M059J (cell line): ENCODE results near the gene RHEX. TPM values are rescaled to one million over a fixed set of nuclear protein-coding genes. Genes with fewer than 3 reads are reported as not detected.

ENCODE experiments used
- DNase-seq: peaks from one replicate; pipeline ENCODE4 v3.0.0-alpha.2; 2012; ENCODE audit warnings: low read depth
- total RNA-seq: library from RNA; depleted of rRNA; stranded (reverse); fragments of >200 nt; shearing (Covaris generic); gene quantifications from 2 replicates; pipeline ENCODE4 v1.2.3, GENCODE V29; 2014

The RHEX gene
- total RNA-seq, 1 experiment from 2014 or later, result not detected

DNA sequence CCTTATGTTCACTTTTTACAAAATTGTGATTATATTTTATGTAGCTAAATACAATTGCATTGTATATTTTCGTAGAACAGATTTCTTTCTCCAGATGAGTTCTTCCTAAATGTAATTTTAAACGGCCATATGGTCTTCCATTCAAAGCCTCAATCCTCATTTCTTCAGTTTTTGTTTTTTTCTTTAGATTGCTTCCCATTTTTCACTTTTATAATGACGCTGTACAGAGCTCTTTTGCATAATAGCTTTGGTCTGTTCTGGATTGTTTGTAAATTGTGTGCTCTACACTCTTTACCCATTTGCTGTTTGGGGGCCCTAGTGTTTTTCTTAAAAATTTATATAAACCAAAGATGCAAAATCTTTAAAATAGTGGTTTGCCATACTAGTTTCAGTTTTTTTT is 36.4 kb downstream of the RHEX start:
- no peak for DNase-seq

- no peak for DNase-seq
Observed at GRCh38 chr1:206094024-206094423, 41.1 kb downstream of the RHEX start.

DNA sequence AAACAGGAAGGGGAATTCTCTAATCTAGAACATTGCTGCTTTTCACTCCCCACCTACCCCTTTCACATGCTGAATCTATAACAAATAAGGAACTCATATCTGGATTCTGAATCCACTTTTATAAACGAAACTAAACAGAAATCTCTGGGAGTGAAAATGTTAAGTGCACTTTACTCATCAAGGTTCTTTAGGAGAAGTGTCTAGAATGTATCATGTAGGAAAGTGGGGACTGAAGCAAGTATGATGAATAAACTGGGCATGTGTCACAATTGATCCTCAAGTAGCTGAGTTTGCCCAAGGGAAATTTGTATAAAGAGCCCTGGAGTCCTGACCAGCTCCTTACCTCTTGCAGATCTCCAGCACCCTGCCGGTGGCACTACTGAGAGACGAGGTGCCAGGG is 44.4 kb downstream of the RHEX start:
- no peak for DNase-seq

- DNase-seq, result no peak
Observed at GRCh38 chr1:206098242-206098919, 45.4 kb downstream of the RHEX start.

- no peak for DNase-seq
Observed at GRCh38 chr1:206100226-206100815, 47.3 kb downstream of the RHEX start.

DNA sequence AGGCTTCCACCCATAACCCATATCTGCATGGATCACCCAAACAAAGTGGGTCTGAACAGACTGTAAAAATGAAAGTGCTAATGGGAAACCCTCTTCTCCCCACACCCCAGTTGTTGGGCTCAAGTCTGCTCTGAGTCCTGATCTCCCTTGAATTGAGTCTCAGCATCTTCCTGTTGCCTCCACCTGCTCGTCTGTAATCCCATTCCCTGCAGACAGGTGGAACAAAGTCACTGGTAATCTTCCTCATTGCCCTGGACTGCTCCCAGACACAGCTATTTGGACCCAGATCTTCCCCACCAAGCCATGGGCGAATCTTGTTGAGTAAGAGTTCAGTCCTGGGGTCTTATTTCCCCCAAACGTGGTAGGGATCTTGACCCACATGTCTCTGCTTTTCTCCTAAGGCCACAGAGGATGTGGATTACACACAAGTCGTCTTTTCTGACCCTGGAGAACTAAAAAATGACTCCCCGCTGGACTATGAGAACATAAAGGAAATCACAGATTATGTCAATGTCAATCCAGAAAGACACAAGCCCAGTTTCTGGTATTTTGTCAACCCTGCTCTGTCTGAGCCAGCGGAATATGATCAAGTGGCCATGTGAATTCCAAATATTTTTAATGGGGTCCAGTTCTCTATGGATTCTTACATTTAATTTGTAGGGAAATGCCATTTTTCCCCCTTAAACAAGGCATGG is 48.5 kb downstream of the RHEX start:
- no peak for DNase-seq

GRCh38 chr1:206102292-206102936 is 49.4 kb downstream of the RHEX start:
- no peak for DNase-seq

DNA sequence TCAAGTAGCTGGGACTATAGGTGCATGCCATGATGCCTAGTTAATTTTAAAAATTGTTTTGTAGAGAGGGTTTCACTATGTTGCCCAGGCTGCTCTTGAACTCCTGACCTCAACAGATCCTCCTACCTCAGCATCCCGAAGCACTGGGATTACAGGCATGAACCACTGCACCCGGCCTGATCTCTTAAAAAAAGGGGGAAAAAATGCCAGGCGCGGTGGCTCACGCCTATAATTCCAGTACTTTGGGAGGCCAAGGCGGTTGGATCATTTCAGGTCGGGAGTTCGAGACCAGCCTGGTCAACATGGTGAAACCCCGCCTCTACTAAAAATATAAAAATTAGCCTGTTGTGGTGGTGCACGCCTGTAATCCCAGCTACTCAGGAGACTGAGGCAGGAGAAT is 51.0 kb downstream of the RHEX start:
- DNase-seq, result no peak

GRCh38 chr1:206105464-206105995 is 52.6 kb downstream of the RHEX start:
- no peak for DNase-seq

- peak; percentile 70 for DNase-seq
Observed at GRCh38 chr1:206106328-206107167, 53.6 kb downstream of the RHEX start.

GRCh38 chr1:206107168-206107544 is 54.2 kb downstream of the RHEX start:
- DNase-seq, result no peak

- DNase-seq, result no peak
Observed at GRCh38 chr1:206108635-206109034, 55.7 kb downstream of the RHEX start.

GRCh38 chr1:206109718-206110117 is 56.7 kb downstream of the RHEX start:
- no peak for DNase-seq

- DNase-seq, result no peak
Observed at GRCh38 chr1:206110161-206110560, 57.2 kb downstream of the RHEX start.

DNA sequence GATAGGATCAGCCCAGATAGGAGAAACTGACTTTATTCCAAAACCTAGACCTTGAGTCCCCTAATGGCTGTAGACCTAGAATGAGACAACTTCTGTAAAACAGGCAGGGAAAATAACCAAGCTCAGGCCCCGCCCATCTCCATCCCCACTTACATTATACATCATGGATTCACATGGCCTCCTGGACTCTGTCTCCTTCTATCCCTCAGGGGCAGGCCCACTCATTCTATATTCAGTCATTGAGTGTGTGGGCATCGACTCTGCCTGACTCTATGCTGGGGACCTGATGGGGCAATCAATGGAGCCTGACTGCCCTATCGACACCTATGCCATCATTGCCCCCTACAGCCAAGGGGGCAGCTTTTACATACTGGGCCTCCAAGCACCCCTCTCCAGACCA is 57.8 kb downstream of the RHEX start:
- no peak for DNase-seq

GRCh38 chr1:206111271-206111927 is 58.4 kb downstream of the RHEX start:
- no peak for DNase-seq

DNA sequence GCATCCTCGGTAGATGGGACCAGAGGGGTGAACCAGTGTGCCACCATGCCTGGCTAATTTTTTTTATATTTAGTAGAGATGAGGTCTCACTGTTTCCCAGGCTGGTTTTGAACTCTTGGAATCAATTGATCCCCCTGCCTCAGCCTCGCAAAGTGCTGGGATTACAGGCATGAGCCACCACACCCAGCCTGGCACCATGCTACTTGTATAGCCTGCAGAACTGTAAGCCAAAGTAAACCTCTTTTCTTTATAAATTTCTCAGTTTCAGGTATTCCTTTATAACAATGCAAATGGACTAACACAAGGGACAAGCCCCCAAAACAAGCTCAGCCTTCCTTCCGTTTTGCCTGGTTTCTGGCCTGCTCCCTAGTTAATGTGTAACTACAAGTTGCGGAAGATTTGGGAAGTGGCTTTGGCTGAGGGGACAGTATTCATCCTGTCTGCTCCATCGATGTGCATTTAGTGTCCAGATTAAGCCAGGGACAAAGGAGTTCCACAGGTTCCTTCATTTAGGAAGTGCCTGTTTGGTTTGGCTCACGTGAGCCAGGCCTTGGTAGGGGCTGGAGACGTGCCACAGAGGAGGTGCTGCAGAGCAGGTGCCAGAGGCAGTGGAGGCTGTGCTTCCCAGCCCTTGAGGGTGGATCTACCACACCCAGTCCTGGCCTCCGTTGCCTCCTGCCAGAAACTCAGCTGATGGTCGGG is 59.8 kb downstream of the RHEX start:
- DNase-seq, result no peak

- no peak for DNase-seq
Observed at GRCh38 chr1:206114692-206115640, 62.0 kb downstream of the RHEX start.

DNA sequence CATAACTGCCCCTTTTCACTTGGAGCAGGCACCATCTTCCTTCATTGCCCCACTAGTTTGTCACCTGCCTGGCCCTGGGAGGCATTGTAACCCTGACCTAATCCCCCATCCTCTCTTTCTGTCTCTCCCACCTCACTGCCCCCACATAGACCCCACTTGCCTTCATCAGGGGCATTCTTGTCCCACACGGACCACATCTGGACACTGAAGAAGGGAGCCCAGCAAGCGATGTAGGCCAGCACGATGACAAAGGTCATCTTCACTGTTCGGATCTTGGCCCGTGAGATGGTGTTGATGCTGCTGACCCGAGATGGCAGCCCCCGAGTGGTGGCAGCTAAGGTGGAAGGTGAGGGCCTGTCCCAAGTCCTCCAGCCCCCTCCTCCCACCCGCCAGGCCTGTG is 62.8 kb downstream of the RHEX start:
- no peak for DNase-seq
